SU-DHL-6 (cell line): Measurements from ENCODE around the gene PPP1R3G.

Source experiments
- EZH2phosphoT487 ChIP-seq: fragments of 200-600 bp; sonication (generic), shearing (Covaris generic); conservative IDR thresholded peaks from 2 replicates; pipeline ENCODE4 v1.6.1; 2018; ENCODE audit warnings: mild to moderate bottlenecking, antibody characterized with exemption, low read length, moderate library complexity, mixed read lengths
- TF ChIP-seq, protein P1 (sequence below): fragments of 200-600 bp; sonication (generic); IDR thresholded peaks from one replicate; pipeline ENCODE4 v1.5.1; 2017; ENCODE audit warnings: antibody characterized with exemption, mild to moderate bottlenecking, low read length, moderate library complexity; ENCODE audit not compliant: insufficient read depth, poor library complexity, severe bottlenecking

GRCh38 chr6:5054245-5054873 lies 30.8 kb upstream of the PPP1R3G start:
- TF ChIP-seq, protein P1, sequence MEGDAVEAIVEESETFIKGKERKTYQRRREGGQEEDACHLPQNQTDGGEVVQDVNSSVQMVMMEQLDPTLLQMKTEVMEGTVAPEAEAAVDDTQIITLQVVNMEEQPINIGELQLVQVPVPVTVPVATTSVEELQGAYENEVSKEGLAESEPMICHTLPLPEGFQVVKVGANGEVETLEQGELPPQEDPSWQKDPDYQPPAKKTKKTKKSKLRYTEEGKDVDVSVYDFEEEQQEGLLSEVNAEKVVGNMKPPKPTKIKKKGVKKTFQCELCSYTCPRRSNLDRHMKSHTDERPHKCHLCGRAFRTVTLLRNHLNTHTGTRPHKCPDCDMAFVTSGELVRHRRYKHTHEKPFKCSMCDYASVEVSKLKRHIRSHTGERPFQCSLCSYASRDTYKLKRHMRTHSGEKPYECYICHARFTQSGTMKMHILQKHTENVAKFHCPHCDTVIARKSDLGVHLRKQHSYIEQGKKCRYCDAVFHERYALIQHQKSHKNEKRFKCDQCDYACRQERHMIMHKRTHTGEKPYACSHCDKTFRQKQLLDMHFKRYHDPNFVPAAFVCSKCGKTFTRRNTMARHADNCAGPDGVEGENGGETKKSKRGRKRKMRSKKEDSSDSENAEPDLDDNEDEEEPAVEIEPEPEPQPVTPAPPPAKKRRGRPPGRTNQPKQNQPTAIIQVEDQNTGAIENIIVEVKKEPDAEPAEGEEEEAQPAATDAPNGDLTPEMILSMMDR: no peak
- no peak for TF ChIP-seq EZH2phosphoT487
